HEK293 (cell line): Measurements from ENCODE around the gene FBXL13.

Experiments
- HOXA7 ChIP-seq: sonication (generic); formaldehyde crosslinking; IDR thresholded peaks from 2 replicates; pipeline ENCODE4 v1.8.1; 2022; ENCODE audit warnings: missing genetic modification reagents, borderline replicate concordance
- KLF16 ChIP-seq: fragments of 450-650 bp; formaldehyde crosslinking; IDR thresholded peaks from 2 replicates; pipeline ENCODE4 v1.5.1; 2017; ENCODE audit warnings: missing biosample characterization, missing genetic modification characterization
- SCRT1 ChIP-seq: fragments of 450-650 bp; formaldehyde crosslinking; IDR thresholded peaks from 2 replicates; pipeline ENCODE4 v1.5.1; 2016; ENCODE audit warnings: missing biosample characterization, missing genetic modification characterization, borderline replicate concordance
- ZNF274 ChIP-seq, 2 experiments: fragments of 200-500 bp in 1 of 2; fragments of 450-650 bp in 1 of 2; sonication (Bioruptor generic) in 1 of 2; formaldehyde crosslinking in 1 of 2; IDR thresholded peaks; 2 replicates each; pipeline versions ENCODE4 v1.5.1 to v1.6.1; 2014 to 2016; ENCODE audit warnings: borderline replicate concordance in 1 of 2, inconsistent platforms in 1 of 2, low read length in 1 of 2, missing biosample characterization in 1 of 2, missing genetic modification characterization in 1 of 2
- ZNF518A ChIP-seq: fragments of 450-650 bp; formaldehyde crosslinking; conservative IDR thresholded peaks from 2 replicates; pipeline ENCODE4 v1.5.1; 2016; ENCODE audit warnings: low read depth, missing biosample characterization, missing genetic modification characterization
- ZNF660 ChIP-seq: fragments of 450-650 bp; IDR thresholded peaks from 2 replicates; pipeline ENCODE4 v1.5.1; 2018; ENCODE audit warnings: missing biosample characterization, mild to moderate bottlenecking, missing genetic modification characterization
- TF ChIP-seq, protein P1 (sequence below): fragments of 450-650 bp; formaldehyde crosslinking; IDR thresholded peaks from 2 replicates; pipeline ENCODE4 v1.5.1; 2016; ENCODE audit warnings: missing biosample characterization, missing genetic modification characterization

DNA sequence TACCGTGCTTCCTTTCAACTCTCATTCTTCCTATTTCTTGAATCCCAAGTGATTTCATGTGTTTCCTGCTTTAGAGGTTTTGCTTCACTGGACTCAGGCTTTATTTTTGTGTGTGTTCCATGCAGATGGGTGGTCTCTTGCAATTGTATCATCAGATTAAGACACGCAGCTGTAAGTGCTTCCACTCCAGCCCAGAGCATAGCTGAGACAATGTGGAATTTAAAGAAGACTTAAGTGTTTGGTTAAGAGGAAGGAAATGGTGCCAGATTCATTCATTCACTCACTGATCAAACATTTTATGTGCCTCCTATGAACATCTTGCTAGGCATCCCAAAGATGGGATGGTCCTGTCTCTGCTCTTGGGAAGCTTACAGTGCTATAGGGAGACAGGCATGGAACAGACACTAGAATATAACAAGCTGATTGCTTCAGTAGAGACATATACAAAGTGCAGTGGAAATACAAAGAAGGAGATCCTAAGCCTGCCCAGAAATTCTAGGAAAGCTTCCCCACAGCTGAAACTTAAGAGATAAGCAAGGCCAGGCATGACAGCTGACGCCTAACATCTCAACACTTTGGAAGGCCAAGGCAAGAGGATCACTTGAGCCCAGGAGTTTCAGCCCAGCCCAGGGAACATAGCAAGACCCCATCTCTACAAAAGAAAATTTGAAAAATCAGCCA is 207.9 kb downstream of the FBXL13 start:
- TF ChIP-seq, protein P1, sequence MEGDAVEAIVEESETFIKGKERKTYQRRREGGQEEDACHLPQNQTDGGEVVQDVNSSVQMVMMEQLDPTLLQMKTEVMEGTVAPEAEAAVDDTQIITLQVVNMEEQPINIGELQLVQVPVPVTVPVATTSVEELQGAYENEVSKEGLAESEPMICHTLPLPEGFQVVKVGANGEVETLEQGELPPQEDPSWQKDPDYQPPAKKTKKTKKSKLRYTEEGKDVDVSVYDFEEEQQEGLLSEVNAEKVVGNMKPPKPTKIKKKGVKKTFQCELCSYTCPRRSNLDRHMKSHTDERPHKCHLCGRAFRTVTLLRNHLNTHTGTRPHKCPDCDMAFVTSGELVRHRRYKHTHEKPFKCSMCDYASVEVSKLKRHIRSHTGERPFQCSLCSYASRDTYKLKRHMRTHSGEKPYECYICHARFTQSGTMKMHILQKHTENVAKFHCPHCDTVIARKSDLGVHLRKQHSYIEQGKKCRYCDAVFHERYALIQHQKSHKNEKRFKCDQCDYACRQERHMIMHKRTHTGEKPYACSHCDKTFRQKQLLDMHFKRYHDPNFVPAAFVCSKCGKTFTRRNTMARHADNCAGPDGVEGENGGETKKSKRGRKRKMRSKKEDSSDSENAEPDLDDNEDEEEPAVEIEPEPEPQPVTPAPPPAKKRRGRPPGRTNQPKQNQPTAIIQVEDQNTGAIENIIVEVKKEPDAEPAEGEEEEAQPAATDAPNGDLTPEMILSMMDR (tag by site-specific recombination), result no peak
- no peak for TF ChIP-seq ZNF274 (IDR thresholded peaks at IDR 0.05; ENCODE audit: low read length)
- TF ChIP-seq ZNF274 (tag by site-specific recombination; IDR thresholded peaks at IDR 0.05; ENCODE audit: borderline replicate concordance), result no peak
- no peak for TF ChIP-seq ZNF660
- no peak for TF ChIP-seq SCRT1 (tag by site-specific recombination)
- TF ChIP-seq KLF16 (tag by site-specific recombination), result no peak
- TF ChIP-seq ZNF518A (tag by site-specific recombination), result no peak
- TF ChIP-seq HOXA7, result no peak
